MM.1S (cell line): ENCODE results near the gene KCNIP4.

Experiments used
- DNase-seq: peaks from one replicate; pipeline ENCODE4 v3.0.0-alpha.2; 2015
- H2AFZ ChIP-seq: fragments of 300-600 bp; sonication (generic); 2 replicates; pipeline ENCODE4 v1.6.0; 2016; ENCODE audit warnings: antibody characterized with exemption, low read length
- H3F3A ChIP-seq: fragments of 300-600 bp; sonication (generic); 2 replicates; pipeline ENCODE4 v1.6.1; 2016; ENCODE audit warnings: mild to moderate bottlenecking, antibody characterized with exemption, low read length, moderate library complexity, mixed read lengths; ENCODE audit not compliant: insufficient read depth
- H3K27ac ChIP-seq: fragments of 300-600 bp; sonication (generic); 2 replicates; pipeline ENCODE4 v1.5.1; 2016; ENCODE audit warnings: mild to moderate bottlenecking, low read length
- H3K27me3 ChIP-seq: fragments of 300-600 bp; sonication (generic); replicated peaks from 2 replicates; pipeline ENCODE4 v1.6.0; 2016; ENCODE audit warnings: low read length; ENCODE audit not compliant: insufficient read depth
- H3K36me3 ChIP-seq: fragments of 300-600 bp; sonication (generic); replicated peaks from 2 replicates; pipeline ENCODE4 v1.6.1; 2016; ENCODE audit warnings: mild to moderate bottlenecking, low read length, mixed read lengths; ENCODE audit not compliant: insufficient read depth
- H3K4me1 ChIP-seq: fragments of 300-600 bp; sonication (generic); 2 replicates; pipeline ENCODE4 v1.6.1; 2016; ENCODE audit warnings: low read length, mixed read lengths
- H3K4me2 ChIP-seq: fragments of 300-600 bp; sonication (generic); 2 replicates; pipeline ENCODE4 v1.6.0; 2016; ENCODE audit warnings: low read depth, low read length
- H3K4me3 ChIP-seq: fragments of 300-600 bp; sonication (generic); 2 replicates; pipeline ENCODE4 v1.5.1; 2016; ENCODE audit warnings: low read length, mixed read lengths
- H3K79me2 ChIP-seq: fragments of 300-600 bp; sonication (generic); 2 replicates; pipeline ENCODE4 v1.6.1; 2016; ENCODE audit warnings: mixed run types, low read length, mixed read lengths
- H3K9ac ChIP-seq: fragments of 300-600 bp; sonication (generic); 2 replicates; pipeline ENCODE4 v1.6.1; 2016; ENCODE audit warnings: low read length, mixed read lengths
- H3K9me2 ChIP-seq: fragments of 300-600 bp; sonication (generic); replicated peaks from 2 replicates; pipeline ENCODE4 v1.6.1; 2016; ENCODE audit warnings: mild to moderate bottlenecking, low read length, mixed read lengths; ENCODE audit not compliant: insufficient read depth
- H3K9me3 ChIP-seq: fragments of 300-600 bp; sonication (generic); replicated peaks from 2 replicates; pipeline ENCODE4 v1.6.1; 2016; ENCODE audit warnings: mild to moderate bottlenecking, low read length, mixed read lengths; ENCODE audit not compliant: insufficient read depth
- H4K20me1 ChIP-seq: fragments of 300-600 bp; sonication (generic); 2 replicates; pipeline ENCODE4 v1.6.1; 2016; ENCODE audit warnings: mild to moderate bottlenecking, low read length, moderate library complexity, mixed read lengths; ENCODE audit not compliant: insufficient read depth
- EZH2 ChIP-seq: fragments of 300-600 bp; sonication (generic); optimal IDR thresholded peaks from 2 replicates; pipeline ENCODE3; 2017; ENCODE audit warnings: low read depth, mild to moderate bottlenecking, antibody characterized with exemption, low read length, mixed read lengths
- EZH2phosphoT487 ChIP-seq: fragments of 300-600 bp; sonication (generic); IDR thresholded peaks from 2 replicates; pipeline ENCODE4 v1.6.1; 2018; ENCODE audit warnings: antibody characterized with exemption, low read length
- TF ChIP-seq, protein P1 (sequence below): fragments of 300-600 bp; sonication (generic); IDR thresholded peaks from 2 replicates; pipeline ENCODE4 v1.5.1; 2016; ENCODE audit warnings: antibody characterized with exemption, low read length, mixed read lengths

KCNIP4 gene

DNA sequence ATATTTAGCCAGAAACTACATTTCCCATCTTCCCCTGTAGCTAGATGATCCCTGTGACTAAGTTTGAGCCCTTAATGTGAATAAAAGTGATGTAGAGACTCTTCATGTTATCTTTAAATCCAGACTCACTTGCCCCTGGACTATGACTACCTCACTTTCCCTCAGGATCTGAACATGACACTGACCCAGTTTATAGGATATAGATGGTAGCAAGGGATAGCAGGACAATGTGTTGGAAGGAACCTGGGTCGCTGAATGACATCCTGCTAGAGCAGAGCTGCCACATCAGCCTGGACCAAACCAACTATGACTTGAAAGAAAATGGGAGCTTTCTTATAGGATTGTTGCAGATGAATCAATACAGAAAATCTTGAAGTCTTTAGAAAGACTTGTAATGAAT lies 1110.1 kb downstream of the KCNIP4 start:
- DNase-seq, result no peak
- Histone ChIP-seq H3K36me3 (no peaks in the 10 kb centered on the region), H3K9me2 (no peaks in the 10 kb centered on the region), H2AFZ (no peak overlapping the region), H4K20me1 (no peaks in the 10 kb centered on the region), H3K4me1 (no peaks in the 10 kb centered on the region), H3K27ac (no peak overlapping the region), H3K4me3 (no peak overlapping the region), H3K9me3 (no peaks in the 10 kb centered on the region), H3K27me3 (no peaks in the 10 kb centered on the region), H3F3A (no peaks in the 10 kb centered on the region), H3K9ac (no peak overlapping the region), H3K4me2 (no peak overlapping the region), H3K79me2 (no peaks in the 10 kb centered on the region)
- TF ChIP-seq EZH2 (no peak), EZH2phosphoT487 (no peak)
- TF ChIP-seq, protein P1, sequence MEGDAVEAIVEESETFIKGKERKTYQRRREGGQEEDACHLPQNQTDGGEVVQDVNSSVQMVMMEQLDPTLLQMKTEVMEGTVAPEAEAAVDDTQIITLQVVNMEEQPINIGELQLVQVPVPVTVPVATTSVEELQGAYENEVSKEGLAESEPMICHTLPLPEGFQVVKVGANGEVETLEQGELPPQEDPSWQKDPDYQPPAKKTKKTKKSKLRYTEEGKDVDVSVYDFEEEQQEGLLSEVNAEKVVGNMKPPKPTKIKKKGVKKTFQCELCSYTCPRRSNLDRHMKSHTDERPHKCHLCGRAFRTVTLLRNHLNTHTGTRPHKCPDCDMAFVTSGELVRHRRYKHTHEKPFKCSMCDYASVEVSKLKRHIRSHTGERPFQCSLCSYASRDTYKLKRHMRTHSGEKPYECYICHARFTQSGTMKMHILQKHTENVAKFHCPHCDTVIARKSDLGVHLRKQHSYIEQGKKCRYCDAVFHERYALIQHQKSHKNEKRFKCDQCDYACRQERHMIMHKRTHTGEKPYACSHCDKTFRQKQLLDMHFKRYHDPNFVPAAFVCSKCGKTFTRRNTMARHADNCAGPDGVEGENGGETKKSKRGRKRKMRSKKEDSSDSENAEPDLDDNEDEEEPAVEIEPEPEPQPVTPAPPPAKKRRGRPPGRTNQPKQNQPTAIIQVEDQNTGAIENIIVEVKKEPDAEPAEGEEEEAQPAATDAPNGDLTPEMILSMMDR, result no peak

DNA sequence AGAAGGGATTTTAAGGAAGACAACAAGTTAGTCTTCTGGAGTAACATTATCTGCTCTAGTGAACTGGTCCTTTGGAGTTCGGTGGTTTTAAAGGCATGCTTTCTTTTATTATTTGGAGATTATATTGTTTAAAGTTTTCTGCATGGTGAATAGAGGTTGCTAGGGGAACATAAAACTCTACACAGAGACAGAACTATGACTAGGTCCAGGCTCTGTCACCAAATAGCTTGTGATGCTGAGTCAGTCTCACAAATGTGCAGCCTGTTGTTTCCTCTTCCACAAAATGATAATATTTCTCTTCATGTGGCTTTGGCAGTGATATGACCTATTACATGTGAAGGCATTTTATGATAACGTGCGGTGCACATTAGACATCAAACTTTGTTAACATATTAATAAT lies 1115.7 kb downstream of the KCNIP4 start:
- Histone ChIP-seq H3K4me1 (no peaks in the 10 kb centered on the region), H3K9me2 (no peaks in the 10 kb centered on the region), H3K36me3 (no peaks in the 10 kb centered on the region), H4K20me1 (no peaks in the 10 kb centered on the region), H2AFZ (no peak overlapping the region), H3F3A (no peaks in the 10 kb centered on the region), H3K4me3 (no peak overlapping the region), H3K4me2 (no peak overlapping the region), H3K27me3 (no peaks in the 10 kb centered on the region), H3K79me2 (no peaks in the 10 kb centered on the region), H3K27ac (no peak overlapping the region), H3K9ac (no peak overlapping the region), H3K9me3 (no peaks in the 10 kb centered on the region)
- TF ChIP-seq EZH2 (no peak), EZH2phosphoT487 (no peak)
- TF ChIP-seq, protein P1, result no peak
- no peak for DNase-seq

DNA sequence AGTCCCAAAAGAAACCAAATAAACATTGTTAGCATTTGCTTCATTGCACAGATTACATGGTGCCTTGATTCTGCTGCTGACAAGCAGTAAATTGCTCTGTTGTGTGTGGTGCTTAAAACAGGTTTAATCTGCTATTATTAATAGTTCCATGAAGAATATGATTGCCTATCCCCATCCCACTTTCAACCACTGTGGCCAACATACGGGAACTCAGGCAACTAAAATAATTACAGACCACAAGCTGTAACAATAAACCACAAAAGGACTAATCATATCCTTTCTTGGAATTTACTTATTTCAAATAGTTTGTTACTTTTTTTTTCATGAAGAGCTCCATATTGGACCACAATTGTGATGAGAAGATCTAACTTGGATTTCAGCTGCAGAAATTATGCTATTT lies 1116.8 kb downstream of the KCNIP4 start:
- Histone ChIP-seq H3K9me2 (no peaks in the 10 kb centered on the region), H4K20me1 (no peaks in the 10 kb centered on the region), H3K9ac (no peak overlapping the region), H3K4me2 (no peak overlapping the region), H3K27me3 (no peaks in the 10 kb centered on the region), H3K4me3 (no peak overlapping the region), H3K27ac (no peak overlapping the region), H3K9me3 (no peaks in the 10 kb centered on the region), H2AFZ (no peak overlapping the region), H3F3A (no peaks in the 10 kb centered on the region), H3K4me1 (no peaks in the 10 kb centered on the region), H3K36me3 (no peaks in the 10 kb centered on the region), H3K79me2 (no peaks in the 10 kb centered on the region)
- no peak for DNase-seq
- no peak for TF ChIP-seq EZH2phosphoT487

DNA sequence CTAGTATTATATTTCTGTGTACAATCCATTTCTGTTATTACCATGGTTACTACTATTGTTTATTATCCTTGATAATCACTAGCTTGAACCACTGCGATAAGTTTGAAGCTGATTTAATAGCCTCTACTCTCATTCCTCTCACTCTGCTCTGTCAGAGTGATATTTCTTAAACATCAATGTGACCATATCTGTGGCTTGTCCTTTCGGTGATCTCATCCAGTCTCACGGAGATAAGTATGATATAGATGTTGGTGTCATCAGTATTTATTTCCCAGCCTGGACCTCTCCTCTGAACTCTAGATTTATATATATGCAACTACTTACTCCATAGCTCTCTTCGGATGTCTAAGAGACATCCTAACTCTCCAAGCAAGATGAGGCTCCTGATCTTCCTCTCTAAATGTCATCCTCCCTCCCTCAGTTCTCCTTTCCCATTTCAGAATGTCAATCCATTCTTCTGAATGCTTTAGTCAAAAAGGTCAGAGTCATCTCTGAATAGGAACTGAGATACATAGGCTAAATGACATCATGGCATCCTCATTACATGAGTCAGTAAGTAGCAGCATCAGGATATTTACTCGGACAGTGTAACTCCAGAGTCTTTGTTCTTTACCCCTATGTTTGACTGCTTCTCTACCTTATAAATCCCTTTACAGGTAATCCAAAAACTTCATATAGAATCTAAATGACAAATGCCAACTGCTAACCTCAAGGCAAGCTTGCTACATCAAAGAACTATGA lies 1118.8 kb downstream of the KCNIP4 start:
- TF ChIP-seq EZH2 (no peak), EZH2phosphoT487 (no peak)
- TF ChIP-seq, protein P1, result no peak

More for the DNA sequence above, 1118.8 kb downstream of the KCNIP4 start:
- no peaks in the 10 kb centered on the region for H4K20me1 ChIP-seq
- no peaks in the 10 kb centered on the region for H3K27me3 ChIP-seq
- H3K9ac ChIP-seq, result no peak overlapping the region
- no peak overlapping the region for H3K4me2 ChIP-seq
- no peaks in the 10 kb centered on the region for H3K4me1 ChIP-seq
- no peaks in the 10 kb centered on the region for H3F3A ChIP-seq
- H3K36me3 ChIP-seq, result no peaks in the 10 kb centered on the region
- H3K9me3 ChIP-seq, result no peaks in the 10 kb centered on the region
- H3K27ac ChIP-seq, result no peak overlapping the region
- DNase-seq, result no peak
- H2AFZ ChIP-seq, result no peak overlapping the region
- no peaks in the 10 kb centered on the region for H3K9me2 ChIP-seq
- H3K4me3 ChIP-seq, result no peak overlapping the region
- H3K79me2 ChIP-seq, result no peaks in the 10 kb centered on the region
